CD4-positive, alpha-beta T cell treated with Interleukin-6 at 100 ng/mL for 8 hours (primary cell): ENCODE measurements around the gene GADL1.

ENCODE experiments used
- DNase-seq: peaks from one replicate; pipeline ENCODE4 v3.0.0-alpha.2; 2020; ENCODE audit warnings: mixed read lengths, low spot score

The GADL1 gene

GRCh38 chr3:30721314-30721634 lies 173.2 kb downstream of the GADL1 start:
- no peak for DNase-seq

GRCh38 chr3:30720586-30721313 lies 173.7 kb downstream of the GADL1 start:
- no peak for DNase-seq

- DNase-seq: no peak
Measured at GRCh38 chr3:30719536-30719935, 174.9 kb downstream of the GADL1 start.

DNA sequence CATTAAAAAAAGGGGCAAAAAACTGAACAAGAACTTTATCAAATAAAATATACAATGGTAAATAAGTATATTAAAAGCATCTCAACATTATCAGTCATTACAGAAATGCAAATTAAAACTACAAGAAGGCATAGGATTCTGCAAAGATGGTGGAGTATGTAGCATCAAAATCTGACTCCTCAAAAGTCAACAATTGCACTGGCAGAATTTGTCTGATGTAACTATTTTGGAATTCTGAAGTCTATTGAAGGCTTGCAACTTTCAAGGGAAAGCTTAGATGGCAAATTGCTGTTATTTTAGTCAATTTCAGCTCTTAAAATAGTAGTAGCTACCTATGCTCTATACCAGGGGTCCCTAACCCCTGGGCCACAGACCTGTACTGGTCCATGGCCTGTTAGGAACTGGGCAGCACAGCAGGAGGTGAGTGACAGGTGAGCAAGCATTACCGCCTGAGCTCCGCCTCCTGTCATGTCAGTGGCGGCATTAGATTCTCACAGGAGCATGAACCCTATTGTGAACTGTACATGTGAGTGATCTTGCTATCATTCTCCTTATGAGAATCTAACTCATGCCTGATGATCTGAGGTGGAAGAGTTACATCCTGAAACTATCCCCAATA lies 180.5 kb downstream of the GADL1 start:
- no peak for DNase-seq

DNA sequence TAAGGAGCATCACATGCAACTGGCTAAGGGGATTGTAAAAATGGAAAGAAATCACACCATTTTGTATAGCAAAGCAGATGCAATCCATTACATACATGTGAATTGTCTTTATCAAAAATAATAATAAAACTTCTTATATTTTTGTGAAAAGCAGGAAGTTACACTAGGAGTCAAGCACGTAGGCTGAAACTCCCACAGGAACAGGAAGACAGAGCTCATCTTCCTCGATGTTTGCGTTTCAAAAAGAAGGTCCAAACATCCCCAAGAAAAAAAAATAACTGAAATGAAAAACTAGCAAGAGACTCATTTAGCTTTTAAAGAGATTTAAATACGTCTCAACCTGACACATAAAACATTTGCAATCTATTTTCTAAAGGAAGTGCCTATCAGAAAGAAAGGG lies 181.5 kb downstream of the GADL1 start:
- DNase-seq: no peak

DNA sequence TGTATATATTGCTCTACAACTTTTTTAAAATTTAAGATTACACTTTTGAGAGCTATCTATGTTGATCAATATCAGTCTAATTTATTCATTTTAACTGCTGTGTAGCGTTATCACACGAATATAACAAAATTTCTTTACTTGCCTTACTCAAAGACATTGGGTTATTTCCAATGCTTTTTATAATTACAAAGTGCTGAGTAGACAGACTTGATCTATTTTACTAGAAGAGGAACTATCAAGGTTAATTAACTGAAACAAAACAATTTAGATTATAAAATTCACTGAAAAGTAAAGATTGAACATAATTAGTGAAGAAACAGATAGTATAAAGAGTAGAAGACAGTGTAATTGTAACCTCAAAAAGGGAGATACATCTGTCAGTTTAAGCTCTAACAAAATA lies 182.6 kb downstream of the GADL1 start:
- no peak for DNase-seq

GRCh38 chr3:30711151-30711550 lies 183.3 kb downstream of the GADL1 start:
- no peak for DNase-seq

DNA sequence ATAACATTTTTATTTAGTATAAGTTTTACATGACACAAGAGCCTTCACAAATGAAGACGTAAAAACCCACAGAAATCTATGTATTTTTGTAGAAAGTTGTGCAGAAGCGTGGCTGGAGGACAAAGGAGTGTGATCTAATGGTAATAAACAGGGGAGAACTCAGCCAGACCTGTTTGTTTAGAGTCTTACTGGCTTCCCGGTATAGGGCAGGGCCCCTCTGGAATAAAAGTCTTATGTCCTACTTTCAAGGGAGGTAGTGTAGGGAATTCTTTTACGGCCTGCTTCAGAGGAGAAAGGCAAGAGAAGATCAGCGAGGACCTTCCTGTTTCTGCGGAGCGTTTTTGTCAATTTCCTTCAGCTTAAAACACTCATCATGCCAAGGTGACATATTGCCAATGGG lies 184.4 kb downstream of the GADL1 start:
- no peak for DNase-seq

DNA sequence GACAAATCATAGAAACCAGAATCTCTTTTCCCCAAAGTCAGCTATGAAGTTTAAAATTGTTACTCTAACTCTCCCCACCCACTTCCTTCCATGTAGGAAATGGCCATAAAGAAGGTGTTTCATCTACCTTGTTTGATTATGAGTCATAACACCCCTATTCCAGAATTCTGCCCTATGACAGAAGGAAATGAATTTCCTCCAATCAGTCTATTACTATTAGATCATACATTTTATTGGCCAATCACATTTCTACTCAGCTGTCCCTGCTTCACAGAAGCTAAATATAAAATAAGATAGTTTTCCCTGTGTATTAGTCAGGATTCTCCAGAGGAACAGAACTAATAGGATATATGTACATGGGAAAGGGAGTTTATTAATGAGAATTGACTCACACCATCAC lies 186.0 kb downstream of the GADL1 start:
- no peak for DNase-seq

DNA sequence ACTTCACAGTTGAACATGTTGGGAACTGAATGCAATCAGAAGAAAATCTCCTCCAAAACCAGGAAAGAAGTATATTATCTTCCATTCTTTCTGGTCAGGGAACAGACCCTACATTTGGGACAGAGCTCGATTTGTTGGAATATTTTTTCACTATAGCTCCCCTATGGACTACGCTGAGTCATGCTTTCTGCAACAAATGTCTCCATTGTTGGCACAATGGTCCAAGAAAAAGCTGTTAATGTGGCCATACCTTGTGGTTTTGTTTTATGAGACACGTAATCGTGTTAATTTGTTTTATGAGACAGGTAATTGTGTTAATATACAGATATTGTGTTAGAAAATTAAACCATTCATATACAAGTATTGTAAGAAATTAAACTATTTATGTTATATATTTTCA lies 186.6 kb downstream of the GADL1 start:
- DNase-seq: no peak

DNA sequence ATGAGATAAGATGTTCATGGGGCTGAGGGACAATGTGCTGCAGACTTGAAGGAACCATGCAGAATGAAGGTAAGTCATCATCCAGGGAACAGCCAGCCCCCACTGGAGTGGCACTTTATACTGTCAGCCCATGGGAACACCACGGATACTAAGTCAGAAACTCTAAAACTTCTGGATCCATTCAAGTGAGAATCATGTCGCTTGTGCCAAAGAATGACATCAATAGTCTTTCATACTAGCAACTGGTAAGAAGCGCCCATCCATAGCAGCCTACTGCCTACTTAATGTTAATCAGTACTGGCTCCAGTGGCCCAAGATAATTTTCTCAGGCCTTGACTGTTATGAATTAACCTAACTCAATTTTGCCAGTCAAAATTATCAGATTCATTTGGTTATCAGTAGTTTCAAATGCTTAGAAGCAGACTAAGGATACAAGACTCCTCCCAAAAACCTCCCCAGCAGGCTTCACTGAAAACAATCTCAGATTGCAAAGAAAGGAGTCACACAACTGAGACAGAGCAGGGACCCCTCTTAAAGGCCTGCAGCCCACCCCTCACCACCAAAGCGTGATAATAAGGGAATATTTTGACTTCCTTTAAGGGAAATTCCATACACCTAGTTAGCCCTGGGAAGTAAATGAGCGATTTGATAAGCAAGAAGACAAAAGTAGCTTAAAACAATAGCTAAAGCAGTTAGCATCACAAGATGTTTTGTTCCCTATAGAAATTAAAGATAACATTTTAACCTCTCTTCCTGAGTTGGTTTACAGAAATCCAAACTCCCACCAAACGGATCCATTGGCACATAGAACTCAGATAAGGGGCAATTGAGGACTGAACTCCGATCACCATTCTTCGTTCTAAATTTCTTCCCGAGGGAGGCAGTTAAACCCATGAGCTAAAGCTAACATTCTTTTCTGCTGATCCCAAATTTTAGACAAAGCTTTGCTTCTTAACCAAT lies 189.2 kb downstream of the GADL1 start:
- DNase-seq: no peak

DNA sequence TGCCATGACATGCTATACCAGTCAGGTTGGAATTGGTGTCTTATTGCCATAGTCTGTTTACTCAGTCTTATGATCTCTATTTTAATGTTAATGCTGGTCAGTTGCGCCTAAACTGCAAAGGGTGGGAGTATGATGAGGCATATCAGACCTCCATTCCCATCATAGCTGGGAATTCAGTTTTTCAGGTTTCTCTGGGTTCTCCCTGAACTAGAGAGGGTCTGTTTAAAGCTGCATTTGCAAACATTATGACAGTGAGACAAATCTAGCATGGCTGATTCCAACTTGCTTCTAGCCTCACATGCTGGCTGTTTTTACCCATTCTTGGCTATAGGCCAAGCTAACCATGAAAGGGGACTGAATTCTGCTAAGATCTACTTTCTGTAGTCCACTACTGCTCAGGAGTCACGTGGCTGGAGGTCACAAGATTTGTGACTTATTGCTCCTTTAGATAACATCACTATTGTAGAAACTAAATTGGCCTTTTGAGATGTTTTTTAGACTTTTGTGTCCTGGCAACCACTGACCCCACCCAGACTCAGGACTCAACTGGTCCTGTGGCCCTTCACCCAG lies 191.5 kb downstream of the GADL1 start:
- DNase-seq: no peak

GRCh38 chr3:30702038-30702827 lies 192.2 kb downstream of the GADL1 start:
- DNase-seq: no peak

GRCh38 chr3:30700702-30701321 lies 193.6 kb downstream of the GADL1 start:
- DNase-seq: no peak

DNA sequence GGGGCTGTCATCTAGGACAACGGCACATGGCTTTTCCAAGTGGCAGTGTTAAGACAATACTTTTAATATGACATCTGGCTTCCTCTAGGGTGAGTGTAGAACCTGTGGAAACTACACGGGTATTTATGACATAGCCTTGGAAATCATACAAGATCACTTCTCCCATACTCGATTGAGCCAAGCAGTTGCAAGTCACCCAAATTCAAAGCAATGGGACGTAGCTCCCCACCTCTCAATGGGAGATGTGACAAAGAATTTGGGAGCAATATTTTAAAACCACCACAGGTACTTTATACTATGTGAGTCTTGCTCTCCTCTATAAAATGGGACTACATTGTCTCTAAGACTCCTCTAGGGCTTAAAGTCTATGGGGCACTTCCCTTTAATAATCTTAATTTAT lies 194.5 kb downstream of the GADL1 start:
- no peak for DNase-seq

GRCh38 chr3:30698549-30698948 lies 195.9 kb downstream of the GADL1 start:
- no peak for DNase-seq

- no peak for DNase-seq
Measured at GRCh38 chr3:30696896-30697295, 197.6 kb downstream of the GADL1 start.

GRCh38 chr3:30696403-30696819 lies 198.1 kb downstream of the GADL1 start:
- no peak for DNase-seq

DNA sequence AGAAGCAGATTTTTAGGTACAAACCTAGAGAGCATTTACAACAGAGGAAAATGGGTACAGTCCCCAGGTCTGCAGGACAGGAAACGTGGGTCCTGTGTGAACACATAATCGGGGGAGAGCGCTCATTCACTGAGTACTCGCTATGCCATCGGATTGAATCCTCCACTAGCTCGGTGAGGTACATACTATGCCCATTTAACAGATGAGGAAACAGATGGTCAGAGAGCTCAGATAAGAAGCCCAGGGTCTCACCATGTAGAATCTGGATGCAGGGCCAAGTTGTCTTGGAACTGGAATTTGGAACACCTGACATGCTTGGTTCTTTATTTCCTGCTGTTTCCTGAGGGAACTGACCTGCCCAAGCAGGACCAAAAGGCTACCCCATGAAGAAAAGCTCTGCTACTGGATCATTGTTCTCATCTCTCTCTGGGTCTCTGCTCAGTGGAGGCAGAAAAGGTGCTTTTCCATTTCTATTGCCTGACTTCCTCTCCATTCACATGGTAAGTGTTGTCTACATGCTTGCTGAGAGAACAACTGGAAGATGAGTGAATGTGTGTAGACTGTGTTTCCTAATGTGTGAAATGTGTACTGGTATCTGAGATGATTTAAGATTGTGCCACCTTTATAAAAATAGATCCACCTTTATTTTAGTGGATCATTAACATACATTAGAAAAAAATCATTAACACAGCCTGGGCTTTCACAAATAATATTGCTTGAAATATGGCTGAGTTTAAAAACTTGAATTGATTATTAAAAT lies 199.0 kb downstream of the GADL1 start:
- no peak for DNase-seq

DNA sequence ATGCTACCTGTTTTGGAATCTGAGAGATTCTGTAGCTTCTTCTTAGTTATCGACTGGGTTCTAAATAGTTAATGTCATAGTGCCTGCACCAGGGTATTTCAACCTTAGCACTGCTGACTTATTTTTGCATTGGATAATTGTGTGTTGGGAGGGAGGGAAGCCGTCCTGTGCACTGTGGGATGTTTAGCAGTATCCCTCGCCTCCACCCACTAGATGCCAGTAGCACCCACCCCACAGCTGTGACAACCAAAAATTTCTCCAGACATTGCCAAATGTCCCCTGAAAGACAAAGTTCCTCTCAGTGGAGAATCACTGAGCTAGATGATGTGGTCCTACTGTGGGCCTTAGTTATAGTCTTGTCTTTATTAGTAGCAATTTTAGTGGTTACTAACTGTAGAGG lies 199.8 kb downstream of the GADL1 start:
- no peak for DNase-seq

DNA sequence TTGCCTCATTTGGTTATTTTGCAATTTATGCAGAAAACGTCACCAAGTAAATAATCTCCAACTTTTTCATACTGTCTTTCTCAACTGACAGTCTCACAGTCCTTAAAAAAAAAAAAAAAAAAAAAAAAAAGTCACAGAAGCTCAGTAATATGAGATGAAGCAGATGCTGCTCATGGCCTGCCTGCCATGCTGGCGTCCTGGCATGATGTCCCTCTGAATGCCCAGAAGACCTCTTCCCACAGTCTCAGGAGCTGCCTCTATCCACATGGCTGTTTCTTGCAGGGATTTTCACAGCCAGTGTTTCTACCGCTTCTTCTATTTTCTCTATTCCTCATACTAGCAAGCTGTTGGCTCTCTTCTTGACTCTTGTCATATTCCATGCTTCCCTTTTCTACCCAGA lies 200.3 kb downstream of the GADL1 start:
- no peak for DNase-seq
